Coronary artery (tissue), 2 donors: ENCODE measurements around the gene BRCA2.

Experiments
- DNase-seq: peaks from one replicate; pipeline ENCODE4 v3.0.0-alpha.2; 2017; ENCODE audit warnings: low spot score
- H3K27ac ChIP-seq, 2 donors: fragments of 200-600 bp; sonication (generic); one replicate each; pipeline ENCODE4 v1.5.1; 2016 to 2019
- H3K4me3 ChIP-seq: fragments of 200-600 bp; sonication (generic); 2 replicates; pipeline ENCODE4 v1.5.1; 2016; ENCODE audit warnings: mild to moderate bottlenecking, moderate library complexity
- CTCF ChIP-seq: fragments of 200-600 bp; sonication (generic); IDR thresholded peaks from one replicate; pipeline ENCODE4 v1.5.1; 2019; ENCODE audit warnings: antibody characterized with exemption

Gene BRCA2

DNA sequence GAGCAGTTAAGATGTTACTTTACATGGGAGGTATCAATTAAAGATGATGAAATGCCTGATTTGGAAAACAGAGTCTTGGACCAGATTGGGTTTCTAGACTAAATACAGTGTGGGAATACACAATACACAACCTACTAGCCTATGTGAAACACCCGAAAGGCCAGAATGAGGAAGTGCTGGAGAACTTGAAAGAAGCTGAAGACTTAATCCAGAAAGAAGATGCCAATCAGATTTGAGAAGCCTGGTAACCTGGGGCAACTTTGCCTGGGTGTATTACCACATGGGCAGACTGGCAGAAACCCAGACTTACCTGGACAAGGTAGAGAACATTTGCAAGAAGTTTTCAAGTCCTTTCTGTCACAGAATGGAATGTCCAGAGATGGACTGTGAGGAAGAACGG, 69.4 kb downstream of the BRCA2 start:
- DNase-seq = no peak
- no peak for TF ChIP-seq CTCF
- H3K27ac ChIP-seq = no peak overlapping the region
- H3K4me3 ChIP-seq = no peak overlapping the region

DNA sequence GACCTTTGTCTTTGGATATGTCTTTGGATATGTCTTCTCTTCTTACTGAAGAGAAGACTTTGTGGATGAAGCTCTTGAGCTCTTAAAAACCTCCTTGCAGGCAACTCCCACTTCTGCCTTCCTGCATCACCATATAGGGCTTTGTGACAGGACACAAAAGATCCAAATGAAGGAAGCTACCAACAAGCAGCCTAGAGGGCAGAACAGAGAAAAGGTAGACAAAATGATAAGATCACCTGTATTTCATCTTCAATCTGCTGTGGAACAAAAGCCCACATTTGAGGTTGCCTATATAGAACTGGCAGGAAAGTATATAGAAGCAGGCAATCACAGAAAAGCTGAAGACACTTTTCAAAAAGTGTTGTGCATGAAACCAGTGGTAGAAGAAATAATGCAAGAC, 70.1 kb downstream of the BRCA2 start:
- no peak for TF ChIP-seq CTCF
- H3K27ac ChIP-seq = no peak overlapping the region

DNA sequence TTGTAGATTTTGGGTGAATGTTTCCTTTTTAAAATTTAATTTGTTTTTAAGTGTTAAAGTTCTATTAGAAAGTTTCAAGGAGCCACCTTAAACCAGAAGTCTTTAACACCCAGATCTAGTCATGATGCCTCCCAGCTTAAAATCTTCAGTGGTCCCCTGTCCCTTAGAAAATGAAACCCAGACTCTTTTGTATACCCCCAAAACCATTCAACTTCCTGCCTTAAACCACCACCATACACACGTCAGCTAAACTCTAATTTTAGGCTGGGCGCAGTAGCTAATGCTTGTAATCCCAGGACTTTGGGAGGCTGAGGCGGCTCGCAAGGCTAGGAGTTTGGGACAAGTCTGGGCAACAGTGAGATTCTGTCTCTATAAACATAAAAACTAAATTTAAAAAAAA, 74.7 kb downstream of the BRCA2 start:
- TF ChIP-seq CTCF = no peak
- DNase-seq = no peak

More for the DNA sequence above, 70.1 kb downstream of the BRCA2 start:
- no peak overlapping the region for H3K4me3 ChIP-seq
- no peak for DNase-seq

GRCh38 chr13:32390484-32390883, 75.2 kb downstream of the BRCA2 start:
- no peak for DNase-seq
- Histone ChIP-seq H3K4me3 (no peak overlapping the region), H3K27ac (no peak overlapping the region)
- no peak for TF ChIP-seq CTCF

More for the DNA sequence above, 74.7 kb downstream of the BRCA2 start:
- H3K4me3 ChIP-seq = no peak overlapping the region
- H3K27ac ChIP-seq = no peak overlapping the region

DNA sequence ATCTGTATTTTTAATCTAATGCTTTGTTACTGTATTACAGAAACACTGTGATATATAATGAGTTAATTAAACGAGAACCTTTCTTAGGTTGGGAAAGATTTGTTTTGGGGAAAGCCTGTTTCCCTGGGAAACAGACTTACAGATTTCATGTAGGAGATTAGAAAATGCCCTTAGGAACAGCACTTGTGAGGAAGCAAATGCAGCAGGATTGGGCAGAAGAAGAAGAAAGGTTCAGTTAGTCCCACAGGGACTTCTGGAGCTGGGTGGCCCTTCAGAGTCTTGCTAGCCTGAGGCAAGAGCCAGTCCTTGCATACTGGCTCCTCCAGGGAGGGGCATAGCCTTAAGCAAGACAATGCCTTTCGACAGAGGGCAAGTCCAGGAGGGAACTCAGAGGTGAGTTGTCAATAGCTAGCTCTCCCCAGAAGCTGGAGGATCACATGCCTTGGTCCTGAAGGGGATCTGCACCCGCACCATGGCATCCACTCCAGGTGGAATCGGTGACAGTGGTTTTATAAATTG, 75.9 kb downstream of the BRCA2 start:
- TF ChIP-seq CTCF = no peak
- no peak for DNase-seq
- no peak overlapping the region for H3K4me3 ChIP-seq
- H3K27ac ChIP-seq = no peak overlapping the region

DNA sequence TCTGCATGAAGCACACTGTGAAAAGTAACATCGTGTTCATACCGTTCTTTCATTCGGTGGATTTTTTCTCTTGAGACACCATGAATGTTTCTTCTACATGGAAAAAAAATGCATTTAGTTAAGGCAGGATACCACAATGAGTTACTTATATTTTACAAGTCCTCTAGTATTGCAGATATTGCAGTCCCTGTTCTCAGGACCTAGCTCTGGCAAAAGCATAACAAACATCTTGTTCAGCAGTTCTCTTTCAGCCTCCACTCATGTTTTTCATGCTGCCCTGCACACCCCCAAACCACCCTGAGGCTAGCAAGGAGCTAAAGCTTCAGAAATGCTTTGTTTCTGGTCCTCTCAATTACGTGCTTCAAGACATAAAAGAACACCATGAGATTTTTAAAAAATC, 87.8 kb downstream of the BRCA2 start:
- no peak for TF ChIP-seq CTCF

DNA sequence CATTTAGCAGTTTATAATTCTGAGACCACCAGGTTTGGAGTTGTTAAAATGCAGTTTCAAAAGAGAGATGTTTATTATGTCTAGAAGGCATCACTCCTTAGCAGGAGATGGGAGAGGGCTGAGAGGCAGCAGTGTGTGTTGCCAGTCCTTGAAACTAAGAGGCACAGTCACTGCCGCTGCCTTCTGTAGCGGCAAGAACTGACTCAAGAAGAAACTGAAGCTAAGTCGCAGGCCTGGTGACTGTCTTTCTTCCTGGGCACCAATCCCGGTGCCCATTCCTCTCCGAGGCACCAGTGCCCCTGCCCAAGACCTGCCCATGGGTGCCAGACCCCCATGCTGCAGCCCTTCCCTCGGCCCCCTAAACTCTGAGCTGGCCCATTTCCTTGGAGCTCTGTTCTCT, 92.5 kb downstream of the BRCA2 start:
- TF ChIP-seq CTCF = no peak
- H3K4me3 ChIP-seq = no peak overlapping the region
- no peak for DNase-seq
- no peak overlapping the region for H3K27ac ChIP-seq

More for the DNA sequence above, 87.8 kb downstream of the BRCA2 start:
- no peak overlapping the region for H3K4me3 ChIP-seq
- H3K27ac ChIP-seq = no peak overlapping the region
- DNase-seq = no peak
